Inflammatory macrophage treated with lipopolysaccharide for 1 hour (primary cell): Measurements from ENCODE around the gene CLOCK.
A peak's percentile ranks its signal among the peaks of the same experiment; 100 is the strongest.

Experiments used
- DNase-seq, 2 donors: peaks; one replicate each; pipeline ENCODE4 v3.0.0-alpha.2; 2020 to 2022

Gene CLOCK

DNA sequence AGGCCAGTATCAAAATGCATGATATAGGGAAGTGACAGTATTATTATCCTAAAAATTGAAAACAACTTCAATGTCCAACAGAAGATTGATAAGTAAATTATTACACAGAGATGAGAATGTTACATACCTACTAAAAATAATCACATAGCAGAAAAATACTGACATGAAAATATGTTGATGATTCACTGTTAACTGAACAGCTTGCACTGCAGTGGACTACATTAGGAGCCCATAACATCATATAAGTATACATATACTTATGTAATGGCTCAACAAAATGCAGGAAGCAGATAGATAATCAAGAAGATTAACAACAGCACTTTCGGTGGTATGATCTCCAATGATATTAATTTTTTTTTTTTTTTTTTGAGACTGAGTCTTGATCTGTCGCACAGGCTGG, 7.1 kb downstream of the CLOCK start:
- DNase-seq = no peak

DNA sequence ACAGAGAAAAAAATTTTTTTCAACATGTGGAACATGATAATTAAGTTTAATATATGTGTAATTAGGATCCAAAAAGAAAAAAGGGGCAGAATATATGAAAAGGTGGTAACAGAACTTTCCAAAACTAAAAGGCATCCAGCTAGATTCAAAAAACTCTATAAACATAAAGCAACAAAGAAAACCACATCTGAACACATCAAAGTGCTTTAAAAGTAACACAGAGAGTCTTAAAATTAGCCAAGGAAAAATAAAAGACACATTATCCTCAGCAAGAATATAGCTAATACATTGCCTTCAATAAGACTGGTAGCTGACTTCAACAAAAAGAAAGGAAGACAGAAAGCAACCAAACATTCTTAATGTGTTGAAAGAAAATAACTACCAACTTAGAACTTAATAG, 8.2 kb downstream of the CLOCK start:
- DNase-seq = no peak

DNA sequence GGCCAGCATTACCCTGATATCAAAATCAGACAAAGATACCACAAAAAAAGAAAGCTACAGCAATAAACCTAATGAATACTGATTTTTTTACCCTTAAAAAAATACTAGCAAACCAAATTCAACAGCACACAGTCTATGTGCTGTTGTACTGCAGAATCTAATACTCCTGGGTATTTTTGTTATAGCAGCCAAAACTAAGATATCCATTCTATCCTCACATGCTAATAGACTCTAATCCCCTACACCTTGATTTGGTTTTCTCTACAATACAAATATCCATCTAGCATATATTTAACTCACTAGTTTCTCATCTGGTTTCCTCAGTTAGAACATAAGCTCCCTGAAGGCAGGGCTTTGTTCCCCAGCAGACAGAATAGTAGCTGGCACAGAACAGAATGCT, 12.4 kb downstream of the CLOCK start:
- DNase-seq = no peak

DNA sequence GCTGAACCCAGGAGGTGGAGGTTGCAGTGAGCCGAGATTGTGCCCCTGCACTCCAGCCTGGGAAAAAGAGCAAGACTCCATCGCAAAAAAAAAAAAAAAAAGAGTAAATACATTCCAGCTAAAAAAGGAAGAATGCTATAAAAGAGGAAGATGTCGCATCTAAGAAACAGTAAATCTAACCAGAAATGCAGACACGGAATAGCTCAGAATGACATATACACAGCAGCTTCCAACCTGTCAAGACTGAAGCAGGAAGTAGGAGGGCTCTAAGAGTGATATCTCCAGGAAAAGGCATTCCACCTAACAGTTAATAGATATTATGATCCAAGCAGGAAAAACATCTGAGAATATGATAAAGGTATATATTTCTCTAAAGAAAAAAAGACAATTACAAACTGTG, 16.0 kb downstream of the CLOCK start:
- DNase-seq = peak in 1 of 2 donors; percentile 23

DNA sequence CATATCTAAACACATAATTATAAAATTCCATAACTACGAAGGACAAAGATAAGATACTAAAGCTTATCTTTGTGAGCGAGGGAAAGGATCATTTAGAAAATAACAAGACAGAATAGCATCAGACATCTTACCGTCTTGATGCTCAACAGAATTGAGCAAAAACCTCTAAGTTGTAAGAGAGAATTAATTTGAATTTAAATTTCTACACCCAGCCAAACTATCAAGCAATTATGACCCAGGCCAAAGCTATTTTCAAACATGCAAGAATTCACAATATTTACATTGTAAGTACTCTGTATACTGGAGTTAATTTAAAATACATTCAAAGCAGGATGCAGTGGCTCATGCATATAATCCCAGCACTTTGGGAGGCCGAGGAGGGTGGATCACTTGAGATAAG, 16.5 kb downstream of the CLOCK start:
- DNase-seq = no peak

DNA sequence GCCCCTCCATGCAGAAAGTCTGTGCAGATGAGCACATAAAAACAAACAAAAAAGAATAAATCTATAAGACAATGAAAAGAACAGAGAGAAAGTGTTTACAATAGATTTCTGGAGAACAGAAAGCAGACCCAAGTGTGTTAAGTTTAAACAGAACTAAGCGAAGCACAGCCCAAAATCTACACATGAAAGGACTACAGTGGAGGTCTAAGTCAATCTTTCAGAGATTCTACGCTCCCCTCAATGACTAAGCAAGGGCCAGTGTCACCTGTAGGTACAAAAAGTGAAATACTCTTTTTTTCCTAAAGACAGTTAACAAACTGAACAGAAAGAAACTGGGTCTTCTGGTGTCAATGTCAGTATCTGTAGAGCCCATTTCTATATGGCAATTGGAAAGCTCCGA, 18.2 kb downstream of the CLOCK start:
- no peak for DNase-seq

DNA sequence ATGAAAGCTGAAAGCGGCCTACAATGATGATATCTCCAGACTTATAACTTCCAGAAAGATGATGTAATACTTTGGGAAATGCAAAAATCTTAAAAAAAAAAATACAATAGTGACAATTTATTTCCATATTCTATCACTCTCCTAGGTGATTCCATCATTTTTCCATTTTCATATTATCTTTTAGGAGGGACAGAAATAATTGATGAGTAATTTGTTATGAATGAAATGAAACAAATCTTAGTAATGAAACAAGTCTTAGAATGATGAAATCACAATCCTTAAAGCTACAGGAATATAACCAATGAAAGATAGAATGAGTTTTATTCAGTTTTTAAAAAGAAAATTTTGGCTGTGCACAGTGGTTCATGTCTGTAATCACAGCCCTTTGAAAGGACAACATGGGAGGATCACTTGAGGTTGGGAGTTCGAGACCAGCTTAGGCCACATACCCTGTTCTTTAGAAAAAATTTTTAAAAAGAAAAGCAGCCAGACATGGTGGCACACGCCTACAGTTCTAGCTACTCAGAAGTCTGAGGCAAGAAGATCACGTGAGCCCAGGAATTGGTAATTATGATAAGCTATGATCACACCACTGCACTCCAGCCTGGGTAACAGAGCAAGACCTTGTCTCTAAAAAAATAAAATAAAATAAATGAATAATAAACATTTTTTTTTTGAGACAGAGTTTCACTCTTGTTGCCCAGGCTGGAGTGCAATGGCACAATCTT, 21.7 kb downstream of the CLOCK start:
- DNase-seq = peak in 1 of 2 donors; percentile 35

DNA sequence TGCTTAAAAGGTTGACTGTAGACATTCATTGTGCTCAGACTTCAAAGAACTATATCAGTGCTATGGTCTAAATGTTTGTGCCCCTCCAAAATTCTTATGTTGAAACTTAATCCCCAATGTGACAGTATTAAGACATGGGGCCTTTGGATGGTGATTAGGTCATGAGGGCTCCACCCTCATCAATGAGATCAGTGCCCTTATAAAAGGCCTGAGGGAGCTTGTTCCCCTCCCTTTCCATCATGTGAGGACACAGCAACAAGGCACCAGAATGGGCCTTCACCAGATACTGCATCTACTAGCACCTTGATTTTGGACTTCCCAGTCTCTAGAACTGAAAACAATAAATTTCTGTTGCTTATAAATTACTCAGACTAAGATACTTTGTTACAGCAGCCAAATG, 28.3 kb downstream of the CLOCK start:
- no peak for DNase-seq

DNA sequence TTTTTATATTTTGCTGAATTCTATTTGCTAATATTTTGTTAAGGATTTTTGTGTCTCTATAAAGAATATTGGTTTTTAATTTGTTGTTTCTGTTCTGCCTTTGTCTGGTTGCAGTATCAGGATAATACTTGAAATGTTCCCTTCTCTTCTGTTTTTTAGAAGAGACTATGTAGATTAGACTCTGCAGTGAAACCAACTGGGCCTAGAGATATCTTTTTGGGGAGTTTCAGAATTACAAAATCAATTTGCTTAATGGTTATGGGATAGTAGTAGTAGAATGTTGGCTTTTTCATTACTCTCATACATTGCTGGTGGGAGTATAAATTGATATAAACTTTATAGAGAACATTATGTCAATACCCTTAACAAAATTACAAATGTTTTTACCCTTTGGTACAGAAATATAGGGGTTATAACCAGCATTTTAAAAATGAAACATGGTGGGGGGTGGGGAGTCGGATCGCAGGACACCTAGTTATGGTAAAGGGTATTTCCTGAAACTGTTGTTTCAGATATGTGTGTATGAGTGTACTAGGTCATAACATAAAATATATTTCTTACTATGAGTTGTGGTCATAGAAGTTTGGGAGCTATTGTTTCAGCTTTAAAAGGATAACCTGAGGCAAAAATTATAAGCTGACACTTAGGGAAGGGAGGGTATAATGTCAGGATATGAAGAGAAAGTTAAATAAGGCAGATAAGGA, 29.0 kb downstream of the CLOCK start:
- DNase-seq = no peak

DNA sequence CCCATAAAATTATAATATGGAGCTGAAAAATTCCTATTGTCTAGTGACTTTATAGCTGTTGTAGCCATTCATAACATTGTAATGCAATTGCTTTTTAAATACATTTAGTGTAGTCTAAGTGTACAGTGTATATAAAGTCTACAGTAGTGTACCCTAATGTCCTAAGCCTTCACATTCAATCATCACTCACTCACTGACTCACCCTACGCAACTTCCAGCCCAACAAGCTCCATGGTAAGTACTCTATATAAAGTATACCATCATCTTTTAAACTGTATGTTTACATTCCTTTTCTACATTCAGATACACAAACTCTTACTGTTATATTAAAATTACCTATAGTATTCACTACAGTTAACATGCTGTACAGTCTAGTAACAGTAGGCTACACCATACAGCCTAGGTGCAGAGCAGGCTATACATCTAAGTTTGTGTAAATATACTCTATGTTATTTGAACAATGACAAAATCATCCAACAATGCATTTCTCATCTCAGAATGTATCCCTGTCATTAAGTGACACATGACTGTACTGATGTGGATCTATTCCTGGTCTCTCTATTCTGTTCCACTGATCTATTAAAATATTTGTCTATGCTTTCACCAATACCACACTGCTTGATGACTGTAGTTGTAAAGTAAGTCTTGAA, 33.7 kb downstream of the CLOCK start:
- DNase-seq = no peak

DNA sequence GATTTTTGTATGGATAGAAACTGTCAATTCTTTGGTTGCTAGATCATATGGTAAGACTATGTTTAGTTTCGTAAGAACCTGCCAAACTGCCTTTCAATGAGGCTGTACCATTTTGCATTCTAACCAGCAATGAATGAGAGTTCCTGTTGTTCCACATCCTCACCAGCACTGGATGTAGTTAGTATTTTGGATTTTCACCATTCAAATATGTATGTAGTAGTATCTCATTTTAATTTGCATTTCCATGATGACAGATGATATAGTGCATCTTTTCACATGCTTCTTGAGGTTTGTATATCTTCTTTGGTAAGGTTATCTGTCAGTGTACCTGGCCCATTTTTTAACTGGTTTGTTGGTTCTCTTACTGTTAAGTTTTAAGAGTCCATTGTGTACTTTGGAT, 34.6 kb downstream of the CLOCK start:
- DNase-seq = no peak

DNA sequence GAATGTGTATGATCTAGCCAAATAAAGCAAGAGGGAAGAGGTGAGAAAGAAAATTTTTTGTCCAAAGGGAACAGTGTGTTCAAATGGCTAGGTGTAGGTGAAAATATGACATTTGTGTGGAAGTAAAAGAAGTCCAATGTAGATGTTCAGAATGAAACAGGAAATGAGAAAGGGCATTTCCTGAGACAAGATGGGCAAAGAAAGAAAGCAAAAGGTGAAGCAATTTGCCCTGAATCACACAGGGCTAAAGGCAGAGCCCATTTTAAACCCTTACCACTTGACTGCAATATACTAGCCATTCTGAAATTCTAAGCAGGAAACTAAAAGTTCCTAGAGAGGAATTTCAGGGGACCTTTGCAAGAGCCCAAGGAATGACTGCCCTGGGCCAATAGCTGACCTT, 36.0 kb downstream of the CLOCK start:
- DNase-seq = no peak

DNA sequence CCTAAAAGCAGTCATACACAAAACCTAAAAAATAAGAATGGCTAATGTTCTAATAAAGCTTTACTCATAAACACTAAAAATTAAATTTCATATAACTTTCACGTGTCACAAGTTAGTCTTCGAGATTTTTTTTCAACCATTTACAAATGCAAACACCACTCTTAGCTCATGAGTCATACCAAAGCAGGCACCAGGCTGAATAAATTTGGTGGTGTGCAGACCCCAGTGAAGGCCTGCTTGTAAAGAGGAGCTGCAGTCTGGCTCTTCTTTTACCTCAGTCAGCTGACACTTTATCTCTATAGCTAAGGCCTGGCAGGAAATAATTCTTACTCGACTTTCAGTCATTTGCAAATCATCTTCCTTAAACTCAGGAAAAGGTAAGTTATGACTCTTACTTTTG, 37.4 kb downstream of the CLOCK start:
- no peak for DNase-seq

DNA sequence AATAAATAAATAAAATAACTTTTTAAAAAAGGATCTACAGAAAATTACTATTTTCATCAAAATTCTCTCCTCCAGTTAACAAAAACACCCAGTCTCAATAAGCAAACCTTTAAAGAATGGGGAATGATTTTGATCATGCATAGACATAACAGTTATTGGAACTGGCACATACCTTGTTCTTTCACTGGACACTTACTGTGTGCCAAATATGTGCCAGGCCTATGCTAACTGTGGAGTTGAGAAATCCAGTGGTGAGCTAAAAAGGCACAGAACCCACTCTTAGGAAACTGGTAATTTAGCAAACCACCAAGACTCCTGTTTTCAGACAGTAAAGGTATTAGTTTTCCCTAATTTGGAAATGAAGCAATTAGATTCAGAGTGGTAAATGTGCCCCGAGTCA, 39.1 kb downstream of the CLOCK start:
- DNase-seq = no peak

DNA sequence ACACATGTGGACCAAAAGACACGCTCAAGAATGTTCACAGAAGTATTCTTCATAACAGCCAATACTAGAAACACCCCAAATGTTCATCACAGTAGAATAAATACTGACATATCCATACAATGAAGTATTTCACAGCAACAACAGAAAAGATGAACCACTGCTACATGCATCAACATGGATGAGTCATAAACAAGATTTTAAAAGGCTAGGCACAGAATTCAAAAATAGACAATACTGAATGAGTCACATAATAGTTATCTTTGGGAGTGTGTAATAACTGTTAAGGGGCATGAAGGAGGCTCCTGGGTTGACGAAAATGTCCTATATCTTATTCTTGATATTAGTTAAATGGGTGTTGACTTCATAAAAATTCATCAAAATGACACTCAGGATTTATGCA, 43.5 kb downstream of the CLOCK start:
- DNase-seq = no peak

DNA sequence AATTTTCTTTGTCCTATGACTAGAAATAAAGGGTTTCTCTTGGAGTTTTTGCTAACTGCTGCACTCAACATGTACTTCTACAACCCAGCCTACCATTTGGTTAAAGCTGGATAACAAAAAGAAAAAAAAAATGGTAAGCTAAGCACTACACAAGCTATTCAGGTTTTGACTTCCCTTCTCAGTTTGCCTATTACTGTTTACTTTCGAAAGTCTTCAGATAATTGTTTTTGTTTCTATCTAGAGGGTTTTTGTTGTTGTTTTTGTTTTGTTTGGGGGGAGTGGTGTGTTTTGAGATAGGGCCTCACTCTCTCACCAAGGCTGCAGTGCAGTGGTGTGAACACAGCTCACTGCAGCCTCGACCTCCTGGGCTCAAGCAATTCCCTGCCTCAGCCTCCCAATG, 46.6 kb downstream of the CLOCK start:
- no peak for DNase-seq

DNA sequence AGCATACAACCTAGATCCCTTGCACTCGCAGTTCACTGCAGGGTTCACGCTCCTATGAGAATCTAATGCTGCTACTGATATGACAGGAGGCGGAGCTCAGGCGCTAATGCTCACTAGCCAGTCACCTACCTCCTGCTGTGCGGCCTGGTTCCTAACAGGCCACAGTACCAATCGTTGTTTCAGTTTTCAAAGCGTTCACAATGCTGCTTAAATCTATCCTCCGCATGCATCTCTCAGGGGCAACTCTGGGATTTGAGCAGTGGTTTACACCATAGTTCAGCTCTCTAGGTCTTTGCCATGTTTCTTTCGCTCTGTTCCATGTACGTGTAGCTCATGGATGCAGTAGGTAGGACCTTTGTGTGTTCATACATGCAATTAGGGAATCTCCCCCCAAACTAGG, 47.2 kb downstream of the CLOCK start:
- DNase-seq = no peak

DNA sequence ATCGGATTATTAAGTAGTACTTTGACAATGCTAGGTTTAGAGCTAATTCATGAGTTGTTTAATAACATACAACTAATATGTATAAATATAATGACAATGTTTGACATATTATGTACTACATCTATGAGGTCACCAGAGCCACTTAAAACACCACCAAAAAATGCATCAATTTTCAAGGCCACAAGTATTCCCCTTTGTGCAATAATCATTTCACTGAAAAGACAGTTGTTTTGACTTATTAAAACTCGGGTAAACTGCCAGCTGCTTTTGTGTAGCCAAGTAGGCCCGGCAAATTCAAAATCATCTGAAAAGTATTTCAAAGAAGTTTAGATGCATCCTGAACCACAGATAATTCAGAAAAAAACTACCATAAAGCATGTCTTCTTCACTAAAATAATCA, 48.7 kb downstream of the CLOCK start:
- no peak for DNase-seq

DNA sequence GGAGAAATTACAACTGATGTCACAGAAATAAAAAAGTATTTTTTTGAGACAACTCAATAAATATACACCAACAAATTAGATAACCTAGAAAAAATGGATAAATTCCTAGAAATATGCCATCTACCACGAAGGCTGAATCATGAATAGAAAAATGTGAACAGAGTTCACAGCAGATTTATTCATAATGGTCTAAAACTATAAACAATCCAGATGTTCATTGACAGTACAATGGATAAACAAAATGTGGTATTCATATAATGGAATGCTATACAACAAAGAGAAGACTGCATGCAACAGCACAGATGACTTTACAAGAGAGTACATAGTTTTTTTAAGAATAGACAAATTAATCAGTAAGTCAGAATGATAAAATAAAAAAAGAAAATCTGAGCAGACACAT, 55.2 kb downstream of the CLOCK start:
- DNase-seq = no peak

DNA sequence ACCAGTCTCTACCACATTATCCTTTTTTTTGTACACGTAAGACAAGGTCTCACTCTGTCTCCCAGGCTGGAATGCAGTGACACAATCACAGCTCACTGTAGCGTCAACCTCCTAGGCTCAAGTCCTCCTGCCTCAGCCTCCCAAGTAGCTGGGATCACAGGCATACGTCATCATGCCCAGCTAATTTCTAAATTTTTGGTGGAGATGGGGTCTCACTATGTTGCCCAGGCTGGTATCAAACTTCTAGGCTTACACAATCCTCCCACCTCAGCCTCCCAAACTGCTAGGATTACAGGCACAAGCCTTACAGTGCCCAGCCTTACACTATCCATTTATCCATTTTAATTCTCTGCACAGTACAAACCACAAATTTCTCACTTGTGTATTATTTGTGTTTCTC, 58.0 kb downstream of the CLOCK start:
- no peak for DNase-seq

DNA sequence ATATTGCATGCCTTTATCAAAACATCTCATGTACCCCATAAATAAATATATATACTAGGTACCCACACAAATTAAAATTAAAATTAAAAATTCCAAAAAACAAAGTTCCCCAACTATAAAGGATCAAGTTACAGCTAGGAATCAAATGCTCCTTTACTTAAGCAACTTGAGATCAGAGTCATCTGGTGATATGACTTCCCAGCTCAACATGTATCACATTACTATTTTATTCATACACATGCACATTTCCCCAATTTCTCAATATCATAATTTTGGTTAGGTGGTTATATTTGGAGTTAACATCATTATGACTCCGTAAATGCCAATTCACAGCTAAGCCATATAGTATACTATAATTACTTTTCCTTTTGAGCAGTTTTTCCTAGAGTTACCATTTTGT, 60.9 kb downstream of the CLOCK start:
- DNase-seq = no peak

DNA sequence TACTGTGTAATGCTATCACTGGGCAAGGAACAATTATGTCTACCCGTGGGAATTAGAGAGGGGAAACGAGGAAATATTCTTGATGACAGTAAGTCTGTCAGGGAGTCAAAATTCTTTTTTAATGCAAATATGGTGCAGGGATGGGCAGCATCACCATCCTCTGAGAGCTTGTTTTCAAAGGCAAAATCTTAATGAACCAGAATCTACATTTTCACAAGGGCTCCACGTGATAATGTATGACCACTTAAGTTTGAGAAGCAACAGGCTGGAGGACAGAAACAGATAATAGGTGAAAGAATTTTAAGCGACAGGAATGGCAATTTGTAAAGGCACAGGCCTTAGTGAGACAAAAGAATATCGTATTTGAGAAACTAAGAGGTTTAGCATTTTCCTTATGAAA, 63.4 kb downstream of the CLOCK start:
- DNase-seq = no peak

DNA sequence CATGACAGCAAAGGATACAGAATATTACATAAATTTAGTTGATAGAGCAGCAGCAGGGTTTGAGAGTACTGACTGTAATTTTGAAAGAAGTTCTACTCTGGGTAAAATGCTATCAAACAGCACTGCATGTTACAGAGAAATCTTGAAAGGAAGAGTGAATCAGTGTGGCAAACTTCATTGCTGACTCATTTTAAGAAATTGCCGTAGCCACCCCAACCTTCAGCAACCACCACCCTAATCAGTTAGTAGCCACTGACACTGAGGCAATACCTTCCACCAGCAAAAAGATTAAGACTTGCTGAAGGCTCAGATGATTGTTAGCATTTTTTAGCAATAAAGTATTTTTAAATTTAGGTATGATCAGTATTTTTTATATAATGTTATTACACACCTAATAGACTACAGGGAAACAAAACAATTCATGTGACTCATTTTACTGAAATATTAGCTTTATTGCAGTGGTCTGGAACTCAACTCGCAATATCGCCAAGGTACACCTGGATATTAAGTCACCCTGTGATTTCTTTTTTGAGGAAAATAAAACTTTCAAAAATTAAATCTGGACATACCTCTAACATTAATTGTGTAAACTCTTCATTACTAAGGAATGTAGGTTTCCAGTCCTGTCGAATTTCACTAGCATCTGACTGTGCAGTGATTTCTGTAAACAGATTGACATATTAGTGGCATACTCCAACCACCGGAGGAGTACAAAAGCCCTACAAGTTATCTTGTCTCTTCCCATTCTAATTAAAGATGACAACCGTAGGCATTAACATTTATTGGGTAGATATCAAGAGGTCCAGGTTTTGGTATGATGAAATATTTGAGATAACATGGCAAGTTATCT, 71.1 kb downstream of the CLOCK start:
- DNase-seq = no peak

DNA sequence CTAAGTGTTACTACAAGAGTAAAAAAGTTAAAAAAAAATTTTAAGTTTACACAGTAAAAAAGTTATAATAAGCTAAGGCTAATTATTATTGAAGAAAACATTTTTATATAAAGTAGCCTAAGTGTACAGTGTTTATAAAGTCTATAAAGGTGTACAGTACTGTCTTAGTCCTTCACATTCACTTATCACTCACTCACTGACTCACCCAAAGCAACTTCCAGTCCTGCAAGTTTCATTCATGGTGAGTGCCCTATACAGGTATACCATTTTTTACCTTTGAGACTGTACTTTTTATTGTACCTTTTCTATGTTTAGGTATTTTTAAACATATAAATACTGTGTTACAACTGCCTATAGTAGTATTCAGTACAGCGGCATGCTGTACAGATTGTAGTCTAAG, 76.7 kb downstream of the CLOCK start:
- DNase-seq = no peak
